HG02938 (cell line): ENCODE results near the gene EDC4.
"Not testable (repeated sequence)": the region's sequence is repeated elsewhere in the genome, so short reads cannot be mapped to it uniquely, and the experiment has no call there.

Source experiments
- ATAC-seq: cut with Tn5 transposase; IDR thresholded peaks from one replicate; pipeline ENCODE4 v1.9.1; 2021; ENCODE audit warnings: mild to moderate bottlenecking, moderate library complexity; ENCODE audit not compliant: unreplicated experiment

Gene EDC4

DNA sequence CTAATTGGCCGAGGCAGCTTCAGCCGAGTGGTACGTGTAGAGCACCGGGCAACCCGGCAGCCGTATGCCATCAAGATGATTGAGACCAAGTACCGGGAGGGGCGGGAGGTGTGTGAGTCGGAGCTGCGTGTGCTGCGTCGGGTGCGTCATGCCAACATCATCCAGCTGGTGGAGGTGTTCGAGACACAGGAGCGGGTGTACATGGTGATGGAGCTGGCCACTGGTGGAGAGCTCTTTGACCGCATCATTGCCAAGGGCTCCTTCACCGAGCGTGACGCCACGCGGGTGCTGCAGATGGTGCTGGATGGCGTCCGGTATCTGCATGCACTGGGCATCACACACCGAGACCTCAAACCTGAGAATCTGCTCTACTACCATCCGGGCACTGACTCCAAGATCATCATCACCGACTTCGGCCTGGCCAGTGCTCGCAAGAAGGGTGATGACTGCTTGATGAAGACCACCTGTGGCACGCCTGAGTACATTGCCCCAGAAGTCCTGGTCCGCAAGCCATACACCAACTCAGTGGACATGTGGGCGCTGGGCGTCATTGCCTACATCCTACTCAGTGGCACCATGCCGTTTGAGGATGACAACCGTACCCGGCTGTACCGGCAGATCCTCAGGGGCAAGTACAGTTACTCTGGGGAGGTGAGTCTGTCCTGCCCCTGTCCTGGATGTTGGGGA lies 36.3 kb downstream of the EDC4 start:
- no peak for ATAC-seq

DNA sequence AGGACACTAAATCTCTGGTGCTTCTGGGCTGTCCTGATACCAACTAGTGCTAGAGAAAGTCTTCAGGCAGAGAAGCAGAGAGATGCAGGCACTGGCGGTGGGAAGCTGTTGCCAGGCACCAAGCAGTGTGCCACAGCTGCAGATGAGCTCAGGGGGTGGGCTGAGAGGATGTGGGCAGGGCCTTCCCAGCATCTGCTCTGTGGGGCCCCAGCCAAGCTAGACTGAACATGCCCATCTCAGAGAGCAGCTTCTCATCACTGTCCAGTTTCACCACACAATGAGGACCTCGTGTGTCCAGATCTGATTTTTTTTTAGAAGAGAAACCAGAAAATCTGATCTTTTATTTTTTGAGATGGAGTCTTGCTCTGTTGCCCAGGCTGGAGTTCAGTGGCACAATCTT lies 37.3 kb downstream of the EDC4 start:
- ATAC-seq = no peak

GRCh38 chr16:67914758-67915495 lies 42.1 kb downstream of the EDC4 start:
- ATAC-seq = no peak

- ATAC-seq = not testable (repeated sequence)
Observed at GRCh38 chr16:67915496-67915769, 42.6 kb downstream of the EDC4 start.

GRCh38 chr16:67915831-67916723 lies 43.2 kb downstream of the EDC4 start:
- no peak for ATAC-seq

DNA sequence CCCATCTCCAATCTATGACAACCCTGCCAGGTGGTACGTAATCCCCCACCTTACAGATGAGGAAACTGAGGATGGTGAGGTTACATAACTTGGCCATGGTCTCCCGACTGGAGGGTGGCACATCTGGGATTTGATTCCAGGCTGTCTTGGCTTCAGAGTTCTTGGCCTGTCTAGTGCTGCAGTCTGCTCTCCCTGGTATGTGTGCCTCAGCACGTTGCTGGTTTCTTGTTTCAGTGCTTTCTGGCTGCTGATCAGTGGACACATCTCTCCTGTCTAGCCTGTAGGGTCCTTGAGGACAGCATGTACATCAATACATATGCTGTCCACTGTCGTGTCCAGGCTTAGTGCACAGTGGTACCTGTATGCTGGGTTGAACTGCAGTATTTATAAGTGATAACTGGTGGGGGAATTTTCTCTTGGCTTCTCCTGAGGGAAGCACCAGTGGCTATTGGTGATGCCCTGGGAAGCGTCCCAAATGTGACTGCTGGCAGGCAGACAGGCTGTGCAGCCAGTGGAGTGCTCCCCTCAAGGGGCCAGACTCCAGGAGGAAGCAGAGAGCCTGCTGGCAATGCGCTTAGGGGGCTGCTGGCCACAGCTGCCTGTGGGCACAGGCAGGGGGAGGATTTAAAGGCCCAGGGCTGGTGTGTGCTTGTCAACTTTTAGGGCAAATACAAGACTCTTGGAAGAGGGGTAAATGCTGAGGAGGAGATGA lies 44.4 kb downstream of the EDC4 start:
- ATAC-seq = no peak

DNA sequence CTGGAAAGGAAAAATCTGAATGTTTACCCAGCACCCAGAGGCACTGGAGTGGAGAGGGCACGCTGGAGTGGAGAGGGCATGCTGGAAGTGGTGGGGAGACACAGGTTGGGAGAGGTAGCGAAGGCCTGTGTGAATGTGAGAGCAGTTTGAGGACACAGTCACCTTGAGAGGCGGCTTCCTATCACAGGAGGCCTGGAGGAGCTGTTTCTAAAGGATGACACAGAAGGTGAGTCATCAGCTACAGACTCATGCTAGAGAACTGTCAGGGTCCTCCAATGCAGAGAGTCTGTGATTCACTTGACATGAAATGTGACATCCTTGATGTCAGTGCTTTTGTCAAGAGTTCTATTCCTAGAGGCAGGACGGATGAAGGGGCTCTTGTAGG lies 45.0 kb downstream of the EDC4 start:
- no peak for ATAC-seq

DNA sequence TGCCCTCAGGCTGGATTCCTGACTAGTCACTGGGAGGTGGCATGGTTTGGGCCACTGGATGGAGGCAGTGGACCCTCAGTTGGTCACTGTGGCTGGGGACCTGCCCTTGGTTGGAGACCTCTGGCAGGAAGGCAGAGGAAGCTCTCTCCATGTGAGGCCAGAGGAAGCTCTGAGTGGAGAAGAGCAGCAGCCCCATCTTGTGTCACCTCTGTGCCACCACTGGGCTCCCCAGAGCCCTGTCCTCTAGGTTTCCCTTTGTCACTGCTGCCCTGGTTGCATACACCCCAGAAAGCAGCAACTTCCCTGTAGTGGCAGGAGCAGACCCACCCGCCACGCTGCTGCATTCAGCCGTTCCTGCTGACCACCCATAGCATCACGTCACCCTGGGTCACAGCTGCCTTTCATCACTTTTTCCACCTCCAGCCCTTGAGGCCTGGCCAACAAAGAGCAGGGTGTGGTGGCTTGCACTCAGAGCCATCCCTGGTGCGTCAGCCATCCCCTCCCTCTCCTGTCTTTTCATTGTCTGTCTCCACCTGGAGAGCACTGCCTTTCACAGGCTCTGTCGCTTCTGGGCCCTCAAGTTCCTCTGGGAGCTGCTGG lies 46.9 kb downstream of the EDC4 start:
- ATAC-seq = no peak

GRCh38 chr16:67922221-67922620 lies 49.4 kb downstream of the EDC4 start:
- ATAC-seq = no peak

GRCh38 chr16:67922740-67923139 lies 49.9 kb downstream of the EDC4 start:
- ATAC-seq = no peak

DNA sequence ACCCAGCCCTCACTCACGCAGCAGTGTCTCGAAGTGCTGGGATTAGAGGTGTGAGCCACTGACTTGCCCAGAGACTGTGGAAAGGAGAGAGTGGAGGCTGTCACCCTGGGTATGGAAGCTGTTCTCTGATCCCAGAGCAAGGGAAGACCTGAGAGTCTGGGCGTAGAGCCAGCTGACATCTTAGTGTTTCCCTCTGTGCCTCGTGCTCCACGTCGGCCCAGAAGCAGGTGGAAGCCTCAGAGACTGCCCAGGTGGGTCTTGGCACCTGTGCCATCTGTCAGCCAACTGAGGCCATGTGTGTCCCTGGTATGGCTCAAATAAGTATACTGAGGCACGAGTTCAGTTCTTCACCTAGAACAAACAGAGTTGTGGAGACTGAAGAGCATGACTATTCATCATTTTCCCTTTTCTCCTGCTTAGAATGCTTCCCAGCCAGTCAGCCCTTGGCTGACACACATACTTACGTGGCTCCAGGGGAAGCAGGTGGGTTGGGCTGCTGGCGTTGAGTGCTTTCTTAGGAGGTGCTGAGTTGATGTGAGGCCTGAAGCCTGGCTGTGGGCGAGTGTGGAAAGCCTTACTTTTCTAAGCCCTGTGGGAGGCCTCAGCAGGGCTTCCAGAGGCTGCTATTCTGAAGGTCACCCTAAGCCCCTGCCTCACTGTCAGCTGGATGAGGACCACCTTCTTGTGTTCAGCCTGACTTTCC lies 50.7 kb downstream of the EDC4 start:
- no peak for ATAC-seq

DNA sequence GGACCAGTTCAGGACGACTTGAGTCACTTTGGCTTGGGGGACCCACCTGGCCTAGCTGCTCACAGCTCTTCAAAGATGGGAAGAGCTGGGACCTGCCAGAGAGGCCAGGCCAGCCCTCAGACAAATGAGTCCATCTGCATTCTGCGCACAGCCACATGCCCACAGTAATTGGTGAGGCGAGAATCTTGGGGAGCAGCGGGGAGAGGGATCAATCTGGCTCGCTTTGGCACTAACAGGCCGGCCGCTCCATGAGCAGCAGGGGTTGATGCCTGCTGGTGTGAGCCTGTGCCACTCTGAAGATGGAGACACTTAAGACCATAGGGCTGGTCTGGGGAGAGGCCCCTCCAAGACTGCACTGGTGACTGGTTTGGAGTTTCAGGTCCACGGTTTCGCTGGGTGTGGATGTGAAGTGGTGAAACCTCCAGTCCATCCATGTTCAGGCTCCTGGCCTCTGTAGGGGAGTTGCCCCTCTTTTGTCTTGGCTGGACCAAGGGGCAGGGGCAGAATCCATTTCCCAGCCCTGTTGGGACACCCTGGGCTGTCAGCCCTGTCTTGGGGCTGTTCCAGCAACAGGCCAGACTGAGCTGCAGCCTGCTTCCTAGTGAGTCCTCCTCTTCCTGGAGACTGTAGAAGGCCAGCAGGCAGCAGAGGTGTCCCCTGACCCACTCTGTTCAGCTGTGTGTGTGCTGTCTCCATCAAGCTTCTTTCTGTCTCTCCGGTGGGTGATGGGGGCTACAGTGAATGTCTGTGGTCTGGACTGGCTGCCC lies 51.5 kb downstream of the EDC4 start:
- no peak for ATAC-seq

DNA sequence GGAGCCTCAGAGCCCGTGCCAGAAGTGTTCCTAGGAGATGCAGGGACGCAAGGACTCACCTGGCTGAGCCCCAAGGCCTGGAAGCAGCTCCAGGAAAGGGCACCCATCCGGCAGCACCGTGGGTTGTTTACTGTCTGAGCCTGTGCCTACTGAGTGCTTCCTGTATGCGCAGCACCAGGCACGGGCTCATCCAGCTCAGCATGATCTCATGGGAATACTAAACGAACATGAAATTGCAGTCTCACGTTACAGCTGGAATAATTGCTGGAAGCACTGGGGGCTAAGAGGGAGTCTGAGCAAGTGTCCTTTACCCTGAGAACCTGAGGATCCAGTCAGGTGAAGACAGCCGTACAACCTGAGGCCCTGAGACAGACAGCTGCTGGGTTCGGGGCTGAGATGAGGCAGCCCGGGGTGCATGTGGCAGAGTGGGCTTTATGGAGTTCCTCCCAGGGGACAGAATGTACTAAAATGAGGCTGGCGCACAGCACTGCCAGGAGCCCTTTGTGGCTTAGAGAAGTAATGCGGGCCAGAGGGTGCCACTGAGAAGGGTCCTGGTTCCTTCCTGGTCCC lies 53.4 kb downstream of the EDC4 start:
- ATAC-seq = no peak

- ATAC-seq = no peak
Observed at GRCh38 chr16:67927131-67927941, 54.5 kb downstream of the EDC4 start.

DNA sequence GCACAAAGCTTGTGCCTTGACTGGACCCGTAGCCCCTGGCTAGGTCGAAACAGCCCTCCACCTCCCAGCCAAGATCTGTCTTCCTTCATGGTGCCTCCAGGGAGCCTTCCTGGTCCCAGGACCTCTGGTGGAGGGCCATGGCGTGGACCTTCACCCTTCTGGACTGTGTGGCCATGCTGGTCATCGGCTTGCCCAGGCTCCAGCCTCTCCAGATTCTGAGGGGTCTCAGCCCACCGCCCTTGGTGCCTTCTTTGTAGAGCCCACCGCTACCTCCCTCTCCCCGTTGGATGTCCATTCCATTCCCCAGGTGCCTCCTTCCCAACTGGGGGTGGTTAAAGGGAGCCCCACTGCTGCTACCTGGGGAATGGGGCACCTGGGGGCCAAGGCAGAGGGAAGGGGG lies 55.3 kb downstream of the EDC4 start:
- no peak for ATAC-seq

GRCh38 chr16:67928561-67929364 lies 55.9 kb downstream of the EDC4 start:
- no peak for ATAC-seq

- ATAC-seq = no peak
Observed at GRCh38 chr16:67930191-67930590, 57.3 kb downstream of the EDC4 start.
